Karpas-422 (cell line): ENCODE measurements around the gene CRYBB1. TPM values are rescaled to one million over a fixed set of nuclear protein-coding genes. Genes with fewer than 3 reads are reported as not detected.

Source experiments
- DNase-seq: peaks from one replicate; pipeline ENCODE4 v3.0.0-alpha.2; 2015
- H2AFZ ChIP-seq: fragments of 200-600 bp; sonication (generic); 2 replicates; pipeline ENCODE4 v1.6.1; 2014; ENCODE audit warnings: antibody characterized with exemption, low read length, mixed read lengths
- H3K27ac ChIP-seq: fragments of 200-600 bp; sonication (generic); 2 replicates; pipeline ENCODE4 v1.5.1; 2014; ENCODE audit warnings: mild to moderate bottlenecking, low read length, moderate library complexity
- H3K27me3 ChIP-seq: fragments of 200-600 bp; sonication (generic); 2 replicates; pipeline ENCODE4 v1.6.1; 2014; ENCODE audit warnings: low read length, mixed read lengths
- H3K36me3 ChIP-seq: fragments of 200-600 bp; sonication (generic); 2 replicates; pipeline ENCODE4 v1.6.1; 2014; ENCODE audit warnings: low read length, mixed read lengths; ENCODE audit not compliant: insufficient read depth
- H3K4me1 ChIP-seq: fragments of 200-600 bp; sonication (generic); 2 replicates; pipeline ENCODE4 v1.6.1; 2014; ENCODE audit warnings: mild to moderate bottlenecking, low read length, mixed read lengths
- H3K4me2 ChIP-seq: fragments of 200-600 bp; sonication (generic); 2 replicates; pipeline ENCODE4 v1.6.1; 2014; ENCODE audit warnings: low read length, low read depth, mild to moderate bottlenecking; ENCODE audit not compliant: poor library complexity, severe bottlenecking
- H3K4me3 ChIP-seq: fragments of 200-600 bp; sonication (generic); 2 replicates; pipeline ENCODE4 v1.5.1; 2014; ENCODE audit warnings: mild to moderate bottlenecking, antibody characterized with exemption, low read length, mixed read lengths
- H3K79me2 ChIP-seq: fragments of 200-600 bp; sonication (generic); 2 replicates; pipeline ENCODE4 v1.6.1; 2014; ENCODE audit warnings: mild to moderate bottlenecking, low read length, mixed read lengths
- H3K9ac ChIP-seq: fragments of 200-600 bp; sonication (generic); 2 replicates; pipeline ENCODE4 v1.6.0; 2014; ENCODE audit warnings: low read length
- H3K9me2 ChIP-seq: fragments of 200-600 bp; sonication (generic), shearing (Covaris generic); replicated peaks from 2 replicates; pipeline ENCODE4 v1.6.0; 2014; ENCODE audit warnings: mild to moderate bottlenecking, low read length, moderate library complexity; ENCODE audit not compliant: insufficient read depth
- H3K9me3 ChIP-seq: fragments of 300-700, 200-600 bp; sonication (generic); 2 replicates; pipeline ENCODE4 v1.6.1; 2014; ENCODE audit warnings: low read length, mixed read lengths
- H4K20me1 ChIP-seq: fragments of 200-600 bp; sonication (generic); 2 replicates; pipeline ENCODE4 v1.6.1; 2014; ENCODE audit warnings: mild to moderate bottlenecking, antibody characterized with exemption, low read length, low read depth; ENCODE audit not compliant: insufficient read depth
- total RNA-seq: library from RNA; depleted of rRNA; stranded (reverse); fragments of >200 nt; shearing (Covaris generic); gene quantifications from 2 replicates; pipeline ENCODE4 v1.2.3, GENCODE V29; 2014; ENCODE audit warnings: low replicate concordance; rRNA removed

Gene CRYBB1
- 0.22 and 2.2 TPM in 2 replicates for total RNA-seq

DNA sequence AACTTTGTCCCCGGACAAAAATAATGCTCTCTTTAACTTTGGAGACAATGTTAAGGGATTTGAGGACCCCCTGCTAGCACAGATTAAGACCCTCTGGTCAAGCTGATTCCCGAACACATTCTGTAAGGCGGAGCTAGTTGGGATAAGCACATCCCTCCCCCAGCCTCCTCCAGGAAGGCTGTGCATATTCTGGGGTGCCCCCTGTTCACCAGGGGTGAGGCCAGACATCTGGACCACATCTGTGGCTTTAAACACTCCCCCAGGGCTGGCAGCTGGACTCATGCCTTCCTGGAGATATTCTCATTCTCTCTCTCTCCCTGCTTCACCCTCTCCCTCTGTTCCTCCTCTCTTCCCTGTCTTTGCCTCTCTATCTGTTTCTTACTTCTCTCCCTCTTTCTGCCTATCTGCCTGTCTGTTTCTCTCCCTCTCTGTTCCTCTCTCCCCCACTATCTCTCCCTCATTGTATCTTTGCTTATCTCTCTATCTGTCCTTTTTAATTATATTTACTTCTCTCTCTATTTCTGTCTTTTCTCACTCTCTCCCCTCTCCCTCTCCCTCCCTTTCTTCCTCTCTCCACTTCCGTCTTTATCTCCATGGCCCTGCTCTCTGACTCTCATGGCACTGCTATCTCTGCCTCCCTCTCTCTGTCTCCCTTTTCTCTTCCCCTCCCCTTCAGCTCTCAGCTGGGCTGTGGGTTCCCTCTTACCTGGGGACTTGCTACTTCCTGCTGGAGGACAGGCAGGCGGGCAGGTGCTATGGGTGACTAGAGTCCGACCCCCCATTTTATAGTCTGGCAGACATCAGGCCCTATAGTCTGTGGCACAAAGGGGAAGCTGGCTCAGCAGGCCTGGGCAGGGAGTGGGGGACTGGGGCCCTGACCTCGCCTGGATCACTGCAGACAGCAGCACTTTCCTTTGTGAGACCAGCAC, at the start of gene CRYBB1:
CRYBB1 (minus strand) TSS at position 757 of the 929 bp plus-strand sequence. CDS start 1,708 bp downstream, outside the sequence.
- no peak for DNase-seq
- Histone ChIP-seq H3K9ac (no peak within 1 kb of the TSS), H3K4me1 (peaks cover 6% of the 10 kb centered on the region), H2AFZ (no peak within 1 kb of the TSS), H3K27me3 (no peaks in the 10 kb centered on the region), H3K36me3 (no peaks in the 10 kb centered on the region), H3K9me2 (no peaks in the 10 kb centered on the region), H4K20me1 (no peaks in the 10 kb centered on the region), H3K4me3 (no peak within 1 kb of the TSS), H3K79me2 (no peaks in the 10 kb centered on the region), H3K4me2 (no peak within 1 kb of the TSS), H3K9me3 (no peaks in the 10 kb centered on the region), H3K27ac (no peak within 1 kb of the TSS)

DNA sequence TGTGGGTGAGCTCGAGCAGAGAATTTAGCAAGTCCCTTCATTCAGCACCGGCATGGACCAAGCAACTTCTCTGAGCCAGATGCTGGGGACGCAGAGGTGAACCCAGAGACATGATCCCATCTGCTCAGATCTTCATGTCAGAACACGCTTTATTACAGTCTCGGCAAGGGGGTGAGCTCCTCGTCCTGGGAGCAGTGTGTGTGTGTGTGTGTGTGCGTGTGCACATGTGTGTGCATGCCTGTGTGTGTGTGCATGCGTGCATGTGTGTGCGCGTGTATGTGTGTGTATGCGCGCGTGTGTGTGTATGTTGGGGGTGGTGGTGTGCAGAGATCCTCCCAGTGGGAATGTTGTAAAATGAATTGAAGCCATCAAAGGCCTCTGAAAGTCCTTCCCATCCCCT, 49.3 kb upstream of the CRYBB1 start:
- no peaks in the 10 kb centered on the region for H3K9me3 ChIP-seq
- H3K79me2 ChIP-seq, result no peaks in the 10 kb centered on the region
- H3K4me3 ChIP-seq, result no peak overlapping the region
- no peaks in the 10 kb centered on the region for H3K36me3 ChIP-seq
- H3K27me3 ChIP-seq, result no peaks in the 10 kb centered on the region
- no peak overlapping the region for H2AFZ ChIP-seq
- H3K27ac ChIP-seq, result no peak overlapping the region
- no peaks in the 10 kb centered on the region for H4K20me1 ChIP-seq
- no peaks in the 10 kb centered on the region for H3K9me2 ChIP-seq
- H3K4me2 ChIP-seq, result no peak overlapping the region
- no peak overlapping the region for H3K9ac ChIP-seq
- DNase-seq, result no peak
- peaks cover 57% of the 10 kb centered on the region for H3K4me1 ChIP-seq

DNA sequence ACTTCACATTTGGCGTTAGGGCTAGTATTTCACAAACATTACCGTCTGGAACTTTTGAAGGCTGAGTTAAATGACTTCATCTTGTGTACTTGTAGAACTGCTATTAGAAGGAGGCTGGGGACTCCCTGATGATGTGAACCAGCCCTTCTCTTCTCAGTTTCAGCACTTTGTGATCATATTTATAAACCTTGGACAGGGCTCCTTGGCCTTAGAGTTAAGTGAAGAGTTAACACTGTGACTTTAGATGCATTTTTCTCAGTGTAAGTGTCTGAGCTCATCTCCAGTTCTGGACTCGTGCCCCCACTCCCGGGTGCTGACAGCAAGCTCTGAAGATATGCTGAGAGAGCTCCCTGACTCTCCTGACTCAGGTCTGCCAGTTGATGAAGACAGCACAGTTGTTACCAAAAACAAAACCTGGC, 48.0 kb upstream of the CRYBB1 start:
- Histone ChIP-seq H3K9ac (no peak overlapping the region), H3K9me2 (no peaks in the 10 kb centered on the region), H3K79me2 (no peaks in the 10 kb centered on the region), H2AFZ (no peak overlapping the region), H3K4me3 (no peak overlapping the region), H3K4me2 (no peak overlapping the region), H3K27ac (no peak overlapping the region), H3K36me3 (no peaks in the 10 kb centered on the region), H3K27me3 (no peaks in the 10 kb centered on the region), H4K20me1 (no peaks in the 10 kb centered on the region), H3K4me1 (peaks cover 44% of the 10 kb centered on the region), H3K9me3 (no peaks in the 10 kb centered on the region)
- no peak for DNase-seq

DNA sequence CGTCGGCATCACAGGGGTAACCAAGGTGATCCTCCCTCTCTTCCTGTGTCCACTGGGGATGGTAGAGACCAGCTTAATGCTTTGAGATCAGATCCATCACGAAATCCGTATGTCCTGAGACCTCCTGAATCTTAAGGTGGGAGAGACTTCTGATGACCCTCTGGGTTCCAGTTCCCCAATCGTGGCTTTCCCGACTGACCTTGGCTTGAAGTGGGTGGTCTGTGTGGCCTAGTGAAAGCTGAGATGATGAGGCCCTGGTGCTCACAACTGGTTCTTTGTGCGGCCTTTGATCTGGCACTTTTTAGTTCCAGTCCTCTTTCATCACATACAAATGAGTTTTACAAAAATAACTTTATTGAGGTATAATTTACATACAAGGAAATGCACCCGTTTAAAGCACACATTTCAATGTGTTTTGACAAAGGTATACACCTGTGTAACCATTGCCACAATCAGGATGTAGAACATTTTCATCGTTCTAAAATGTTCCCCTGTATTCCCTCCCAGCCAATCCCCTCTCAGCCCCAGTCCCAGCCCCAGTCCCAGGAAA, 45.6 kb upstream of the CRYBB1 start:
- H2AFZ ChIP-seq, result peak overlapping the region; percentile 76; the same call in 1 of the 2 replicates
- no peaks in the 10 kb centered on the region for H3K9me2 ChIP-seq
- H3K36me3 ChIP-seq, result no peaks in the 10 kb centered on the region
- H4K20me1 ChIP-seq, result no peaks in the 10 kb centered on the region
- peaks cover 43% of the 10 kb centered on the region for H3K4me1 ChIP-seq
- peak overlapping the region; percentile 62 for H3K27ac ChIP-seq
- peak overlapping the region; percentile 61 for H3K9ac ChIP-seq
- H3K4me2 ChIP-seq, result peak overlapping the region; percentile 72
- peak overlapping the region; percentile 53 for H3K4me3 ChIP-seq
- H3K27me3 ChIP-seq, result no peaks in the 10 kb centered on the region
- peak; percentile 59 for DNase-seq
- no peaks in the 10 kb centered on the region for H3K79me2 ChIP-seq
- no peaks in the 10 kb centered on the region for H3K9me3 ChIP-seq

DNA sequence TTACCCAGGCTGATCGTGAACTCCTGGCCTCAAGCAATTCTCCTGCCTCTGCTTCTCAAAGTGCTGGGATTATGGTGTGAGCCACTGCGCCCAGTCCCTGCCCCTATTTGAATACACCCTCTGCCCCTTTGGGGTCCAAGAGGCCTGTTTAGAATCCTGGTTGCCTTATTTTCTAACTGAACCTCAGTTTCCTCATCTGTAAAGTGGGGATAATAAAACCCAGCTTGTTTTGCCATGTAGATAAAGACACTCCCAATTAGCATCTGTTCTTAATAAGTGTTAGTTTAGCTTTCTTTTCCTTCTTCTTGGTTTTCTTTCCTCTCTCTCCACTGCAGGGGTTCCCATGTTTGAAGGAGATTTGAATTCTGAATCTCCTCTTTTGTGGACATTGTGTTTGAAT, 44.3 kb upstream of the CRYBB1 start:
- no peaks in the 10 kb centered on the region for H3K79me2 ChIP-seq
- no peak for DNase-seq
- no peak overlapping the region for H3K9ac ChIP-seq
- peaks cover 56% of the 10 kb centered on the region for H3K4me1 ChIP-seq
- no peaks in the 10 kb centered on the region for H3K9me3 ChIP-seq
- H3K27me3 ChIP-seq, result no peaks in the 10 kb centered on the region
- H3K27ac ChIP-seq, result no peak overlapping the region
- H4K20me1 ChIP-seq, result no peaks in the 10 kb centered on the region
- H3K9me2 ChIP-seq, result no peaks in the 10 kb centered on the region
- no peaks in the 10 kb centered on the region for H3K36me3 ChIP-seq
- H2AFZ ChIP-seq, result no peak overlapping the region
- no peak overlapping the region for H3K4me3 ChIP-seq
- H3K4me2 ChIP-seq, result no peak overlapping the region

DNA sequence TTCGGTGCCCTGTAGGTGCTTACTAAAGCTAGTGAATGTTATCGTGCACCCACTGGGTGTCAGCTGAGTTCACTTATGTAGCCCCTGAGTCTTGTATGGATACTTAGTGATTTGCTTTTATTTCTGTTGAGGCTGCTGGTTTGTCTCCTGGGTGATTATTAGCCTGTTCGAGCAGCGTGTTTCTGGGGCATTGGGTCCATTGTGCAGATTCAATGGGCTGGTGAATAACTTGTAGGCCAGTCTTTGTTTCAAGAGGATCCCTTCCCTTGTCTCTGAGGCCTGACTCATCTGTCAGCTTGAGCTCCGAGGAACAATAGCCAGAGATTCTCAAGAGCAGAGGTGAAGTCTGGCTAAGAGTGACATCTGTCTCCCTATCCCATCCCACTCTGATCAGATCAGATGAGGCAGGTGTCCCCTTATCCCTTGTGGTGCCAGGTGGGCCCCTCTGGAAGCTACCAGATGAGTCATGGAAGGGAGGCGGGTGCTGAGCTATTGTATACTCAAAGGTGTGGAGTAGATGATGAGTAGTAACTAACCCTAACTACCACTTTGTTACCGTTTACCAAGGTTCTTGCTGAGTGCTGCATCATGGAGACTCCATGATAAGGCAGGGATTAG, 43.2 kb upstream of the CRYBB1 start:
- H3K9me2 ChIP-seq, result no peaks in the 10 kb centered on the region
- H3K27me3 ChIP-seq, result no peaks in the 10 kb centered on the region
- H3K4me3 ChIP-seq, result no peak overlapping the region
- H2AFZ ChIP-seq, result no peak overlapping the region
- no peaks in the 10 kb centered on the region for H3K9me3 ChIP-seq
- no peaks in the 10 kb centered on the region for H3K36me3 ChIP-seq
- peaks cover 56% of the 10 kb centered on the region for H3K4me1 ChIP-seq
- H3K4me2 ChIP-seq, result no peak overlapping the region
- H3K27ac ChIP-seq, result no peak overlapping the region
- no peaks in the 10 kb centered on the region for H3K79me2 ChIP-seq
- no peak overlapping the region for H3K9ac ChIP-seq
- DNase-seq, result no peak
- H4K20me1 ChIP-seq, result no peaks in the 10 kb centered on the region

DNA sequence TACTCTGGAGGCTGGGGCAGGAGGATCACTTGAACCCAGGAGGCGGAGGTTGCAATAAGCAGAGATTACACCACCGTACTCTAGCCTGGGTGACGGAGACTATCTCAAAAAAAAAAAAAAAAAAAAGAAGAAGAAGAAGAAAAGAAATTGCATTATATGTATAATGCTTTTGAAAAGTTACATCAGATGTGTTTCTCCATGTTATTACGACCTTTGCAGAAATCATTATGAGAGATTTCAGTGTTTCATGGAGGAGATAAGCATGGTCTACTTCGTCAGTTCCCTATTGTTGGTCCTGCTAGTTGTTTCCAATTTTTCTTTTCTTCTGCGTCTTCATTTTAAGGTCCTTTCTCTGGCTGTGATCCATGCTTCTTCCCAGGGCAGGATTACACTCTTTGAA, 42.5 kb upstream of the CRYBB1 start:
- Histone ChIP-seq H3K4me2 (no peak overlapping the region), H3K36me3 (no peaks in the 10 kb centered on the region), H3K4me1 (peaks cover 52% of the 10 kb centered on the region), H4K20me1 (no peaks in the 10 kb centered on the region), H3K79me2 (no peaks in the 10 kb centered on the region), H3K27ac (no peak overlapping the region), H3K9ac (no peak overlapping the region), H3K27me3 (no peaks in the 10 kb centered on the region), H3K4me3 (no peak overlapping the region), H3K9me3 (no peaks in the 10 kb centered on the region), H2AFZ (no peak overlapping the region), H3K9me2 (no peaks in the 10 kb centered on the region)
- DNase-seq, result no peak
